Cardiac septum (tissue), 1 donor: ENCODE measurements around the gene ST6GALNAC5. TPM values are rescaled to one million over a fixed set of nuclear protein-coding genes. Genes with fewer than 3 reads are reported as not detected.
"Not testable (repeated sequence)": the region's sequence is repeated elsewhere in the genome, so short reads cannot be mapped to it uniquely, and the experiment has no call there.

Experiments used
- DNase-seq: peaks from one replicate; pipeline ENCODE4 v3.0.0-alpha.2; 2020; ENCODE audit warnings: low spot score
- intact Hi-C: fragments of 100-400 bp; cut with DNase I; formaldehyde crosslinking; loops from one replicate; pipeline ENCODE4 v1.14.0; 2022
- long read RNA-seq: library from polyadenylated mRNA; unstranded; transcript quantifications from one replicate; pipeline ENCODE4 v2.0.0, GENCODE V29; 2021
- total RNA-seq: library from RNA; stranded (reverse); fragmentation: NEBNext Ultra II Directional; extraction: Animal tissue kit (Norgen Biotek cat#: 25700); gene quantifications from one replicate; pipeline ENCODE4 v1.2.1, GENCODE V29; 2021
- donor health status: DM: no; HTN: no; CAD: no.

The ST6GALNAC5 gene
- 1.9 TPM for total RNA-seq
- long read RNA-seq, partial matches to known transcripts = 0 of 1 reads
- long read RNA-seq, other reads (novel, unspliced or antisense) = 1 of 1 reads

GRCh38 chr1:76867342-76868130, at the start of gene ST6GALNAC5:
Gene ST6GALNAC5, plus strand, starts transcription at chr1:76867480.
- no peak for DNase-seq
- intact Hi-C loops = no loop called here

GRCh38 chr1:76820028-76820427, 47.3 kb upstream of the ST6GALNAC5 start:
- DNase-seq = no peak
- intact Hi-C loops = no loop called here

- DNase-seq, intact Hi-C loops: not testable (repeated sequence)
These were observed 44.3 kb upstream of the ST6GALNAC5 start for GRCh38 chr1:76822961-76823360.

GRCh38 chr1:76824106-76824505, 43.2 kb upstream of the ST6GALNAC5 start:
- no peak for DNase-seq
- intact Hi-C loops = no loop called here

GRCh38 chr1:76826072-76826845, 41.0 kb upstream of the ST6GALNAC5 start:
- intact Hi-C loops = no loop called here
- no peak for DNase-seq

- no peak for DNase-seq
- intact Hi-C loops = no loop called here
These were observed 40.2 kb upstream of the ST6GALNAC5 start for GRCh38 chr1:76827066-76827465.

- intact Hi-C loops = no loop called here
- DNase-seq = no peak
These were observed 36.9 kb upstream of the ST6GALNAC5 start for GRCh38 chr1:76830373-76830772.

GRCh38 chr1:76832521-76832920, 34.8 kb upstream of the ST6GALNAC5 start:
- intact Hi-C loops = no loop called here

GRCh38 chr1:76833151-76833550, 34.1 kb upstream of the ST6GALNAC5 start:
- no peak for DNase-seq
- intact Hi-C loops = no loop called here

More at GRCh38 chr1:76832521-76832920, 34.8 kb upstream of the ST6GALNAC5 start:
- no peak for DNase-seq

GRCh38 chr1:76833856-76834255, 33.4 kb upstream of the ST6GALNAC5 start:
- DNase-seq = no peak
- intact Hi-C loops = no loop called here

GRCh38 chr1:76835203-76835602, 32.1 kb upstream of the ST6GALNAC5 start:
- DNase-seq = no peak
- intact Hi-C loops = no loop called here

- no peak for DNase-seq
- intact Hi-C loops = no loop called here
These were observed 27.0 kb upstream of the ST6GALNAC5 start for GRCh38 chr1:76840278-76840677.

GRCh38 chr1:76841460-76841859, 25.8 kb upstream of the ST6GALNAC5 start:
- no peak for DNase-seq
- intact Hi-C loops = no loop called here

- DNase-seq = no peak
- intact Hi-C loops = no loop called here
These were observed 23.3 kb upstream of the ST6GALNAC5 start for GRCh38 chr1:76843821-76844464.

- DNase-seq = no peak
- intact Hi-C loops = no loop called here
These were observed 13.0 kb upstream of the ST6GALNAC5 start for GRCh38 chr1:76854255-76854654.

GRCh38 chr1:76856104-76856503, 11.2 kb upstream of the ST6GALNAC5 start:
- intact Hi-C loops = no loop called here
- DNase-seq = no peak

GRCh38 chr1:76857138-76857537, 10.1 kb upstream of the ST6GALNAC5 start:
- intact Hi-C loops = no loop called here

GRCh38 chr1:76857973-76858372, 9.3 kb upstream of the ST6GALNAC5 start:
- intact Hi-C loops = no loop called here
- DNase-seq = no peak

More at GRCh38 chr1:76857138-76857537, 10.1 kb upstream of the ST6GALNAC5 start:
- no peak for DNase-seq

GRCh38 chr1:76861149-76861548, 6.1 kb upstream of the ST6GALNAC5 start:
- intact Hi-C loops = no loop called here
- no peak for DNase-seq

- no peak for DNase-seq
- intact Hi-C loops = no loop called here
These were observed 4.8 kb upstream of the ST6GALNAC5 start for GRCh38 chr1:76862447-76862846.
